Motor neuron (in vitro differentiated cells): ENCODE data around the gene BRSK2. TPM values are rescaled to one million over a fixed set of nuclear protein-coding genes. Genes with fewer than 3 reads are reported as not detected.

Experiments used
- ATAC-seq, 8 experiments: fragments of 200-7000 bp; cut with Tn5 transposase; replicated peaks in 6 of 8; 2 replicates each; pipeline ENCODE4 v1.8.0; 2021; ENCODE audit warnings: mild to moderate bottlenecking in 8 of 8, moderate library complexity in 8 of 8
- H3K27ac ChIP-seq, 2 donors: fragments of 250-450 bp; sonication (Bioruptor Pico); 2 replicates each; pipeline ENCODE4 v1.9.0; 2021; ENCODE audit warnings: antibody characterized with exemption in 2 of 2, mild to moderate bottlenecking in 2 of 2, moderate library complexity in 1 of 2
- H3K4me1 ChIP-seq, 2 donors: fragments of 250-450 bp; sonication (Bioruptor Pico); replicated peaks in 1 of 2; 2 replicates each; pipeline ENCODE4 v1.6.1; 2021; ENCODE audit warnings: antibody characterized with exemption in 2 of 2, mild to moderate bottlenecking in 2 of 2, moderate library complexity in 1 of 2
- H3K4me3 ChIP-seq, 5 donors: fragments of 250-450 bp; sonication (Bioruptor Pico); 2 replicates each; pipeline ENCODE4 v1.9.0; 2021; ENCODE audit warnings: antibody characterized with exemption in 5 of 5, mild to moderate bottlenecking in 5 of 5, moderate library complexity in 4 of 5
- WGBS, 10 experiments: fragments of 450-650 bp; shearing (Covaris generic); methylation state at CpG; one replicate each; pipeline ENCODE4 v1.0.0; 2022; 5-methylcytosine and 5-hydroxymethylcytosine counted together
- in situ Hi-C, 9 experiments: fragments of 400-800 bp; cut with MboI; loops; one replicate each; pipeline ENCODE4 v1.15.0; 2021; ENCODE audit warnings: low sequenced_read_pairs in 9 of 9, low pct_unique_long_range_greater_than_20kb in 2 of 9; ENCODE audit not compliant: unreplicated experiment in 9 of 9
- total RNA-seq, 8 experiments: library from RNA; unstranded; fragments of 300-600 nt; gene quantifications; 2 replicates each; pipeline versions ENCODE4 v1.2.3 to v1.2.4, GENCODE V29; 2022

BRSK2 gene
- total RNA-seq, 8 experiments from 2014 or later, result 0.77 to 54.6 (median 25.1) TPM

- WGBS, 10 experiments, result 57 to 95% (median 73%) methylated on average over 2 to 7 of the region's 46 CpGs; no CpG with 5 or more reads in 5 of the 10 experiments
- in situ Hi-C loops, result no loop called here
- peaks cover 29 to 54% of the 10 kb centered on the region in 2 donors for H3K4me1 ChIP-seq
- peak in 5 of 8 experiments; percentile 19 to 29 (median 20) for ATAC-seq
- H3K27ac ChIP-seq, result peak overlapping the region; percentile 52 to 53
- no peak overlapping the region for H3K4me3 ChIP-seq
These were observed 72.3 kb downstream of the BRSK2 start for GRCh38 chr11:1461826-1462697.

GRCh38 chr11:1462698-1462975 is 72.9 kb downstream of the BRSK2 start:
- no CpG with 5 or more reads among the region's 13 CpGs for WGBS, 10 experiments
- Histone ChIP-seq H3K4me1 (peaks cover 28 to 49% of the 10 kb centered on the region in 2 donors), H3K27ac (peak overlapping the region in 1 of 2 donors; percentile 52), H3K4me3 (no peak overlapping the region)
- no peak for ATAC-seq
- in situ Hi-C loops, result no loop called here

GRCh38 chr11:1463056-1463455 is 73.3 kb downstream of the BRSK2 start:
- in situ Hi-C loops, result no loop called here
- H3K4me3 ChIP-seq, result no peak overlapping the region
- no peak overlapping the region for H3K27ac ChIP-seq
- 100% methylated on average over 6 of the region's 16 CpGs; no CpG with 5 or more reads in 9 of the 10 experiments for WGBS, 10 experiments
- ATAC-seq, result no peak
- H3K4me1 ChIP-seq, result peaks cover 24 to 45% of the 10 kb centered on the region in 2 donors

GRCh38 chr11:1466784-1467183 is 77.0 kb downstream of the BRSK2 start:
- 40 to 100% (median 83%) methylated on average over 1 to 5 of the region's 16 CpGs; no CpG with 5 or more reads in 7 of the 10 experiments for WGBS, 10 experiments

GRCh38 chr11:1467270-1467669 is 77.5 kb downstream of the BRSK2 start:
- peaks cover 0 to 21% of the 10 kb centered on the region in 2 donors for H3K4me1 ChIP-seq
- no peak overlapping the region for H3K4me3 ChIP-seq
- ATAC-seq, result no peak
- H3K27ac ChIP-seq, result no peak overlapping the region
- WGBS, 10 experiments, result 47 to 100% (median 83%) methylated on average over 1 to 9 of the region's 9 CpGs; no CpG with 5 or more reads in 1 of the 10 experiments
- in situ Hi-C loops, result no loop called here

More at GRCh38 chr11:1466784-1467183, 77.0 kb downstream of the BRSK2 start:
- no peak for ATAC-seq
- in situ Hi-C loops, result no loop called here
- H3K27ac ChIP-seq, result no peak overlapping the region
- H3K4me1 ChIP-seq, result peaks cover under 1 to 26% of the 10 kb centered on the region in 2 donors
- H3K4me3 ChIP-seq, result no peak overlapping the region

GRCh38 chr11:1468002-1468401 is 78.3 kb downstream of the BRSK2 start:
- peak in 3 of 8 experiments; percentile 2 to 4 (median 4) for ATAC-seq
- Histone ChIP-seq H3K4me3 (no peak overlapping the region), H3K4me1 (peaks cover 0 to 17% of the 10 kb centered on the region in 2 donors), H3K27ac (no peak overlapping the region)
- in situ Hi-C loops, result no loop called here
- 93% methylated on average over 3 of the region's 18 CpGs; no CpG with 5 or more reads in 9 of the 10 experiments for WGBS, 10 experiments

GRCh38 chr11:1468473-1469066 is 78.8 kb downstream of the BRSK2 start:
- in situ Hi-C loops, result no loop called here
- peak in 4 of 8 experiments; percentile 8 to 16 (median 11) for ATAC-seq
- Histone ChIP-seq H3K27ac (no peak overlapping the region), H3K4me3 (no peak overlapping the region), H3K4me1 (peaks cover 0 to 14% of the 10 kb centered on the region in 2 donors)
- 20 to 93% (median 40%) methylated on average over 1 to 3 of the region's 19 CpGs; no CpG with 5 or more reads in 7 of the 10 experiments for WGBS, 10 experiments

GRCh38 chr11:1469287-1469910 is 79.7 kb downstream of the BRSK2 start:
- WGBS, 10 experiments, result 65 to 100% (median 80%) methylated on average over 1 to 6 of the region's 19 CpGs; no CpG with 5 or more reads in 7 of the 10 experiments
- Histone ChIP-seq H3K4me1 (peaks cover 0 to 14% of the 10 kb centered on the region in 2 donors), H3K4me3 (no peak overlapping the region), H3K27ac (no peak overlapping the region)
- in situ Hi-C loops, result no loop called here
- peak in 2 of 8 experiments; percentile 11 to 12 for ATAC-seq

GRCh38 chr11:1469911-1470680 is 80.4 kb downstream of the BRSK2 start:
- in situ Hi-C loops, result no loop called here
- H3K4me1 ChIP-seq, result peaks cover 0 to 14% of the 10 kb centered on the region in 2 donors
- no peak overlapping the region for H3K4me3 ChIP-seq
- ATAC-seq, result peak in 1 of 8 experiments; percentile 8
- no peak overlapping the region for H3K27ac ChIP-seq
- WGBS, 10 experiments, result 87% methylated on average over 9 of the region's 35 CpGs; no CpG with 5 or more reads in 9 of the 10 experiments

- no peak overlapping the region for H3K27ac ChIP-seq
- in situ Hi-C loops, result no loop called here
- 95 to 96% (median 95%) methylated on average over 4 to 17 of the region's 40 CpGs; no CpG with 5 or more reads in 7 of the 10 experiments for WGBS, 10 experiments
- peaks cover 0 to 14% of the 10 kb centered on the region in 2 donors for H3K4me1 ChIP-seq
- no peak overlapping the region for H3K4me3 ChIP-seq
- ATAC-seq, result no peak
These were observed 81.2 kb downstream of the BRSK2 start for GRCh38 chr11:1470681-1471611.

- in situ Hi-C loops, result no loop called here
- Histone ChIP-seq H3K4me3 (no peak overlapping the region), H3K4me1 (peaks cover 0 to 14% of the 10 kb centered on the region in 2 donors), H3K27ac (no peak overlapping the region)
- no peak for ATAC-seq
- WGBS, 10 experiments, result 80 to 100% (median 80%) methylated on average over 1 to 2 of the region's 9 CpGs; no CpG with 5 or more reads in 6 of the 10 experiments
These were observed 82.0 kb downstream of the BRSK2 start for GRCh38 chr11:1471736-1472135.
